AG04450 (cell line): ENCODE results near the gene HK2. TPM values are rescaled to one million over a fixed set of nuclear protein-coding genes. Genes with fewer than 3 reads are reported as not detected.

Experiments
- CTCF ChIA-PET: fragments of 300-600, 350-600 bp; formaldehyde crosslinking; extraction: SDS; loops from one replicate; lab custom pipeline; 2022; ENCODE audit warnings: antibody characterized with exemption, inconsistent platforms; lab: Charles Lee
- POLR2A ChIA-PET: fragments of 350-600 bp; formaldehyde crosslinking; extraction: SDS; loops from one replicate; lab custom pipeline; 2021; ENCODE audit warnings: antibody characterized with exemption, inconsistent platforms; lab: Yijun Ruan, JAX
- DNase-seq: peaks from one replicate; pipeline ENCODE4 v3.0.0-alpha.2; 2011; ENCODE audit warnings: low read depth, low spot score
- H3K27ac ChIP-seq: one replicate; pipeline ENCODE4 v1.5.1; 2012; ENCODE audit warnings: low read depth, low read length, control low read depth
- H3K27me3 ChIP-seq: one replicate; pipeline ENCODE4 v1.6.0; 2012; ENCODE audit warnings: low read length; ENCODE audit not compliant: control insufficient read depth, insufficient read depth
- H3K4me3 ChIP-seq: 2 replicates; pipeline ENCODE4 v1.5.1; 2011; ENCODE audit warnings: mild to moderate bottlenecking, low read depth, low read length, control low read depth
- H3K9me3 ChIP-seq: 2 replicates; pipeline ENCODE4 v1.5.1; 2012; ENCODE audit warnings: low read length; ENCODE audit not compliant: control insufficient read depth, insufficient read depth
- polyA plus RNA-seq: library from polyadenylated mRNA; depleted of rRNA; stranded (reverse); fragments of >200 nt; gene quantifications from 2 replicates; pipeline ENCODE4 v1.2.3, GENCODE V29; 2011
- TF ChIP-seq, protein P1 (sequence below): IDR thresholded peaks from 2 replicates; pipeline ENCODE4 v1.5.1; 2011; ENCODE audit warnings: low read depth, low read length, control low read depth, inconsistent platforms

HK2 gene
- polyA plus RNA-seq, 1 experiment: 12.5 TPM

DNA sequence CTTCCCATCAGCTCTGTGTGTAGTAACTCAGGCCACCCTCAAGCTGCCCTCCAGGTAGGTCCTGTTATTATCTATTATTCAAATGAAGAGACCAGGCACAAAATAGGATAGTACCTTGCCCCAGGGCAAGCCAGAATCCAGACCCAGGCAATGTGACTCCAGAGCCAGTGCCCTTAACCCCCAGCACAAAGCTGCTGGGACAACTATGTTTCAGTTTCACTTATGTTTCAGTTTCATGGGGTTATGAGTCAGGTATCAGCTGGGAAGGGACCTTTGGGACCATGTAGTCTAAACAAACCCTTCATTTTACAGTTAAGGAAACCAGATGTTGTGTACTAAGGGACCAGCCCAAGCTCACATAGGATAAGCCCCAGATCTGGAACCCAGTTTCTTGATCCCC lies 10.0 kb downstream of the HK2 start:
- no peaks in the 10 kb centered on the region for H3K9me3 ChIP-seq
- ChIA-PET POLR2A (interaction anchor here (0.8 kb wide), 1 partner anchor 76 kb away, joined by 3 read pairs; no protein-coding TSS in a partner anchor), CTCF (interaction anchor here (1.0 to 1.6 kb wide), 2 partner anchors 8 to 31 kb away, joined by 3 to 5 read pairs; no protein-coding TSS in a partner anchor)
- no peak for DNase-seq
- H3K27me3 ChIP-seq: no peaks in the 10 kb centered on the region
- peak overlapping the region; percentile 29; the same call in 1 of the 2 replicates for H3K4me3 ChIP-seq
- TF ChIP-seq, protein P1, sequence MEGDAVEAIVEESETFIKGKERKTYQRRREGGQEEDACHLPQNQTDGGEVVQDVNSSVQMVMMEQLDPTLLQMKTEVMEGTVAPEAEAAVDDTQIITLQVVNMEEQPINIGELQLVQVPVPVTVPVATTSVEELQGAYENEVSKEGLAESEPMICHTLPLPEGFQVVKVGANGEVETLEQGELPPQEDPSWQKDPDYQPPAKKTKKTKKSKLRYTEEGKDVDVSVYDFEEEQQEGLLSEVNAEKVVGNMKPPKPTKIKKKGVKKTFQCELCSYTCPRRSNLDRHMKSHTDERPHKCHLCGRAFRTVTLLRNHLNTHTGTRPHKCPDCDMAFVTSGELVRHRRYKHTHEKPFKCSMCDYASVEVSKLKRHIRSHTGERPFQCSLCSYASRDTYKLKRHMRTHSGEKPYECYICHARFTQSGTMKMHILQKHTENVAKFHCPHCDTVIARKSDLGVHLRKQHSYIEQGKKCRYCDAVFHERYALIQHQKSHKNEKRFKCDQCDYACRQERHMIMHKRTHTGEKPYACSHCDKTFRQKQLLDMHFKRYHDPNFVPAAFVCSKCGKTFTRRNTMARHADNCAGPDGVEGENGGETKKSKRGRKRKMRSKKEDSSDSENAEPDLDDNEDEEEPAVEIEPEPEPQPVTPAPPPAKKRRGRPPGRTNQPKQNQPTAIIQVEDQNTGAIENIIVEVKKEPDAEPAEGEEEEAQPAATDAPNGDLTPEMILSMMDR: no peak
- peak overlapping the region; percentile 97 for H3K27ac ChIP-seq

DNA sequence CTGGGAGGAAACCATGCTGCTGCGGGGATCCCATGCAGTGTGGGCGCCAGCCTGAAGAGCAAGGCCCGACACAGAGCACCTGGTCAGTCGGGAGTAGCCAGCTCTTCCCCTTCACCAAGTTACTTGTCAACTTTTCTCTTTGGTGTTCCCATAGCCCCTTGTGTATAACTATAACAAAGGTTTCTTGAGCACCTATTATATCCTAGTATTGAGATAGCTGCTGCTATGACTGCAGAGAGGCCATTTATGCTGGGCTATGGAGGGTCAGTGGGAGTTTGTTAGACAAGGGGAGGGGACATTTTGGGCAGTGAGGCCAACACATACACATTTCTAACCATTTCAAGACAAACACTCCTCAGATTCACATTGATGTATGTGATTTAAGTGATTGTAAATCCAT lies 10.8 kb downstream of the HK2 start:
- no peak overlapping the region for H3K4me3 ChIP-seq
- no peak for DNase-seq
- no peaks in the 10 kb centered on the region for H3K9me3 ChIP-seq
- POLR2A ChIA-PET: interaction anchor here (1.0 kb wide), 1 partner anchor 9 kb away, joined by 3 read pairs; no protein-coding TSS in a partner anchor
- no peaks in the 10 kb centered on the region for H3K27me3 ChIP-seq
- CTCF ChIA-PET: interaction anchor here (0.7 to 1.6 kb wide), 3 partner anchors 8 to 32 kb away, joined by 3 to 5 read pairs (median 4); no protein-coding TSS in a partner anchor
- H3K27ac ChIP-seq: no peak overlapping the region
- TF ChIP-seq, protein P1: no peak

DNA sequence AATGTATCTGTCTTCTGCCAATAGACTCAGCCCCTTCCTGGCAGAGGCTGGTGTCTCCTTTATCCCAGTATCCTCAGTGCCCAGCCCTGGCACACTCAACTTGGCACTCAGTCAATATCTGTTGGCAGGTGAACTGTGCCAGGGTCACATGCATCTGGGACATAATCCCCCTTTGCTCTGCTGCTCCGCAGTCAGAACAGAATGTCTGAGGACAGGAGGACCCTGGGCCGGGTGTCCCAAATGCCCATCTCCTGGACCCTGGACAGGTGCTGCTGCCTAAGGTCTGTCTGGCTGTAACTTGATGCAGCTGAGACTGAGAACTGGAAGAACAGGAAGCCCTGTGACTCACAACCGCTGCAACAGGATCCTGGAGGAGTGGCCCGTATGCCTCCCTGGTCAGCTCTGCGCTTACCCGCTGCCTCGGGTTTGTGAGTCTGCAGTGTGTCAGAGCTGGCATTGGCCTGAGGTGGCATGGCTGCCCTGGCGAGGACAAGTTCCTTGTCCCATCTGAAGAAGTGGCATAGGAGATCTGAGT lies 11.4 kb downstream of the HK2 start:
- CTCF ChIA-PET: interaction anchor here (1.3 kb wide), 1 partner anchor 8 kb away, joined by 4 read pairs; no protein-coding TSS in a partner anchor
- POLR2A ChIA-PET: interaction anchor here (1.0 kb wide), 1 partner anchor 10 kb away, joined by 3 read pairs; no protein-coding TSS in a partner anchor
- H3K9me3 ChIP-seq: no peaks in the 10 kb centered on the region
- DNase-seq: peak; percentile 61
- peak overlapping the region; percentile 91 for H3K27ac ChIP-seq
- TF ChIP-seq, protein P1: no peak
- H3K27me3 ChIP-seq: no peaks in the 10 kb centered on the region
- H3K4me3 ChIP-seq: peak overlapping the region; percentile 40

DNA sequence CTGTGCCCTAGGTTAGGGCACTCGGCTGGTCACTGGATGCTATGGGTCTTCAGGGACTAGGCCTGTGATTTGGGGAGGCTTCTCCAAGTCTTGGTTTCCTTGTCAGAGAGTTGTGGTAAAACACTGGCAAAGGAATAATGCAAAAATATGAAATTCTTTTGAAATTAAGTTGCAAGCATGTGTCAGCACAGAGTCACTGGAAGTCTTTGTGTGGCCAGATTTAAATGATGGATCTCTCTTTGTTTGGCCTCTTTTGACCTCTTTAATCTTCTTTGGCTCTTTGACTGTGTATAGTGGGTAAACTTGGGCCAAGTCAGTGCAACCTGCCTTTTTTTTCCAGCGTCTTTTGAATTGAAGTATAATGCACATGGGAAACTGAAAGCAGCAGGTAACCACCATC lies 12.1 kb downstream of the HK2 start:
- TF ChIP-seq, protein P1: no peak
- Histone ChIP-seq H3K4me3 (no peak overlapping the region), H3K27ac (peak overlapping the region; percentile 91), H3K27me3 (no peaks in the 10 kb centered on the region), H3K9me3 (no peaks in the 10 kb centered on the region)
- ChIA-PET POLR2A (interaction anchor here (1.0 kb wide), 1 partner anchor 11 kb away, joined by 3 read pairs; no protein-coding TSS in a partner anchor), CTCF (no interaction called here)
- no peak for DNase-seq

DNA sequence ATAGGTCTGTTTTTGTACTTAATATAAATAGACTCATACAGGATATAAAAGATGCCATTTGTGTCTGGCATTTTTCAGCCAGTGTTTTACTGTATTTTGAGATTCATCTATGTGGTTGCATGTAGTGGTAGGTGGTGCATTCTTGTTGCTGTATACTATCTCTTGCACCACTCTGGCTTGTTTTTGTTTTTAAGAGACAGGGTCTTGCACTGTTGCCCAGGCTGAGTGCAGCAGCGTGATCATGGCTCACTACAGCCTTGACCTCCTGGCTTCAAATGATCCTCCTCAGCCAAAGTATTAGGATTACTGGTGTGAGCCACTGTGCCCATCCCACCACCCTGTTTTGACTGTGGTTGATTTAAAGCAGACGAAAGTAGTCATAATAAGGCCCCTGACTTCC lies 12.6 kb downstream of the HK2 start:
- H3K9me3 ChIP-seq: no peaks in the 10 kb centered on the region
- H3K27ac ChIP-seq: peak overlapping the region; percentile 91
- DNase-seq: no peak
- H3K4me3 ChIP-seq: no peak overlapping the region
- ChIA-PET CTCF (interaction anchor here (1.7 kb wide), 1 partner anchor 29 kb away, joined by 11 read pairs; no protein-coding TSS in a partner anchor), POLR2A (no interaction called here)
- TF ChIP-seq, protein P1: no peak
- H3K27me3 ChIP-seq: no peaks in the 10 kb centered on the region
